HG03139 (cell line): ENCODE measurements around the gene INSYN2A.

ENCODE experiments used
- ATAC-seq: cut with Tn5 transposase; IDR thresholded peaks from one replicate; pipeline ENCODE4 v1.9.1; 2021; ENCODE audit not compliant: unreplicated experiment

INSYN2A gene, protein sequence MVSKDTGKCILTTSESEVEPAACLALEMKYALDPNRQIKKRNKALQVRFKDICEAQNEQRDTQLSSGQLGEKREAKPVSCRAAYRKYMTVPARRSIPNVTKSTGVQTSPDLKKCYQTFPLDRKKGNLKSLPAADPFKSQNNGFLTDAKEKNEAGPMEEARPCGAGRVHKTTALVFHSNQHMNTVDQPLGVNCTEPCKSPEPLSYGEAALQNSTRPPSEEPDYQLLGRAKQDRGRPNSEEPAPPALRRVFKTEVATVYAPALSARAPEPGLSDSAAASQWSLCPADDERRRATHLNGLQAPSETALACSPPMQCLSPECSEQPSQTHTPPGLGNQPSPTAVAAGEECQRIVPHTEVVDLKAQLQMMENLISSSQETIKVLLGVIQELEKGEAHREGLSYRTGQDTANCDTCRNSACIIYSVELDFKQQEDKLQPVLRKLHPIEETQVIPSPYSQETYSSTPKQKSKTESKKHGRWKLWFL

DNA sequence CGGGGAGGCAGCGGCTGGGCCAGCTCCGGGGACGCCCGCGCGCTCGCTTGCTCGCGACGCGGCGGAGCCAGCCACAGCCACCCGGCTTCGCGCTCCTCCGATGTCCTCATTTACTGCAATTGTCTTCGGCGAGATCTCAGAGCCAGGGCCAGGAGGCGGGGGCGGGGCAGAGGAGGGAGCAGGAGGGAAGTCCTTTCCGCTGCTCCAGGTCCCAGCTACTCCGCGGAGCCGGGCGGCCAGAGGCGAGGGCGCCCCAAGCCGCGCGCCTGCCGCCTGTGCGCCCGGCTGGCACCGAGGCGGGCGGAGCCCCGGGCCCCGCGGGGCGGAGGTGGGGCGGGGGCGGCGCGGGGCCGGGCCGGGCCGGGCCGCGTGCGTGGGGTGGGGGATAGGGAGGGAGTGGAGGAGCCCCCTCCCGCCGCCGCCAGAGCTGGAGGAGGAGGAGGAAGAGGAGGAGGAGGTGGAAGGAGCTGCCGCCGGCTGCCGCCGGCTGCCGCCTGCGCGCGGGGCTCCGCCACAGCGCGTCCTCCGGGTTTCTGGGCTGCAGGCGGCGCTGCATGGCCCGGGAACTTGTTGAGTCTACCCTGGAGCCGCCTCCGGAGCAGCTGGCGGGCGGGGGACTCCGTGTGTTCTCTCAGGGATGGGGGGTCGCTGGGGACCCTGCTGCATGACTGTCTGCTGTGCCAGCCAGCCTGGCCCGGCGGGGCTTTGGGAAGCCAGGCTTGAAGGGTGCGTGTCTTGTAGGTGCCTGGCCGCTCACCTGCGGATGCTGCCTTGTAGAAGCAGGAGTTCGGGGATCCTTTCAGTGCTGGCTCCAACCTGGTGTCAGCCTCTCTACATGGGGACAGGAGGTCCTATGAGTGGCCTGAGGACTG is at the start of gene INSYN2A:
Gene INSYN2A, minus strand, starts transcription at position 310 of the 872 bp plus-strand sequence. CDS start 20,196 bp downstream, outside the sequence.
- ATAC-seq, result no peak

DNA sequence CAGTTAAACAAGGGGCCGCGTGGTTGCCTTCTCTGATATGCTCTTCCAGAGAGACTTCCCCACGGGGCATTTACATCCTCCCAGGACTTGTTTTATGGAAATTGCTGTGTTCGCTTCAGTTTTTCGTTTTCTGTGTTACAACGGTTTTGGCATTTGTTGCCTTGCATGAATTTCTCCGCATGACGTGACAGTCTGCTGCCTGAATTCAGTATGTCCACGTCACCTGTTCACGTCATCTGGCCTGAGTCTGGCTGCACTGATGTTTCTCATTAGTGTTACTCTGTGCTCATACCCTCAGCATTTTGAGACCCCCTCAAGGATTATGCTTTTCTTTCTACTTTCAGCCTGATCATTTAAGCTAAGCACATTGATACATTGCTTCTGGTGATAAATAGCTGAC is 49.1 kb upstream of the INSYN2A start:
- ATAC-seq, result no peak

DNA sequence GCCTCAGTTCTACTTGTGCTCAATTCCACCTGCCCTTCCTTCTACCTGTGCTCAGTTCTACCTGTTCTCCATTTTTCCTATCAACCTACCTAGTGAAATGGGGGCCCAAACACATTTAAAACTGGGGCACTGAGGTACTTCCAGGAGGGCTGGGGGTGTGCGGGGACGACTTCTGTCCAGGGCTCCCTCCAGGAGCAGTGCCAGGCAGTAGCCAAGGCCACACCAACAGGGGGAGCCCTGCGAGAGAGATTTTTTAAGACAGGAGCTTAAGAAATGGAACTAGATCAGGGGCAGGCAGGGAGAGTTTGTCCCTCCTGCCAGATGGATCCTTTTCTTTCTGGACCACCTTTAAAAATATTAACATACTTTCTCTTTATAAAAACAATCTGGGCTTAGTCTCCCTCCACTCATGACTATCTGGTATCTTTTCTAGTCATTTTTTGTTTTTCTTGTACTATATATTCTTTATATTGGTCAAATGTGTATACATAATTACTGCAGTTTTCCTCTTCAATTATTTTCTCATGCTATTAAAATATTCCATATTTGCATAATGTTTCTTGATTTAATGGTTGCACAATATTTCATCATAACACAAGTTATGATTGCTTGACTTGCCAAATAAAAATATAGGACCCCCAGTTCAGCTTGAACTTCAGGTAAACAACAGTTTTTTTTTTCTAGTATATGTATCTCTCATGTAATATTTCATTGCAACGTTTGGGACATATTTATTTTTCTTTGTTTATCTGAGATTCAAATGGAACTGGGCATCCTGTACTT is 47.3 kb upstream of the INSYN2A start:
- ATAC-seq, result no peak

DNA sequence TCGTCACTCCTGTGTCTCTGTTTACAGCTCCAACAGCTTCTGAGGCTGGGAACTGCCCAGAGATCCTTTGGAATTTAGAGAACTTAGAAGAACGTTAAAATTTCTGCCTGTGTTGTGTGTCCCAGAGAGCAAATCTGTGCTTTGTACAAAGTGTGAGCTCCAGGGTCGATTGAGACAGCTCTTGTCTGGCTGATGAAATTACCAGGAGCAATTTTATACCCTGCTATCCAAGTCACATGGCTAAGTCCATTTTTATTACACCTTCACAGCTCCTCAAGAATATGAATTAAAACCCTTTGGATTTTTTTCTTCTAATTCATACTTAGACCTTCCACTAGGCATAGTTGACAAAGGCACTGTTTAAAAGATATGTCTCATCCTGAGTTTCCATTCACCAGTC is 46.5 kb upstream of the INSYN2A start:
- no peak for ATAC-seq

DNA sequence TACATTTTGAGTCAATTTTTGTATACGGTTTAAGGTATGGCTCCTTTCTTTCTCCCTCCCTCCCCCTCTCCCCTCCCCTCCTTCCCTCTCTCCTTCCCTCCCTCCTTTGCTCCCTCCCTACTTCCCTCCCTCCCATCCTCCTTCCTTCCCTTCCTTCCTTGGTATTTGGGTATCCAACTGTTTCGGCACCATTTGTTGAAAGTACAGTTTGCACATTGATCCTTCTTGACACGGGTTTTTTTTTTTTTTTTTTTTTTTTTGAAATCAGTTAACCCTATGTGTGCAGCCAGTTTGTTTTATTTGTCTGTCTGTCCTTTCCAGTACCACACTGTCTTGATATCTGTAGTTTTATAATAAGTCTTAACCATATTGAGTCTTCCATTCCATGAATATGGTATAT is 39.9 kb upstream of the INSYN2A start:
- no peak for ATAC-seq

DNA sequence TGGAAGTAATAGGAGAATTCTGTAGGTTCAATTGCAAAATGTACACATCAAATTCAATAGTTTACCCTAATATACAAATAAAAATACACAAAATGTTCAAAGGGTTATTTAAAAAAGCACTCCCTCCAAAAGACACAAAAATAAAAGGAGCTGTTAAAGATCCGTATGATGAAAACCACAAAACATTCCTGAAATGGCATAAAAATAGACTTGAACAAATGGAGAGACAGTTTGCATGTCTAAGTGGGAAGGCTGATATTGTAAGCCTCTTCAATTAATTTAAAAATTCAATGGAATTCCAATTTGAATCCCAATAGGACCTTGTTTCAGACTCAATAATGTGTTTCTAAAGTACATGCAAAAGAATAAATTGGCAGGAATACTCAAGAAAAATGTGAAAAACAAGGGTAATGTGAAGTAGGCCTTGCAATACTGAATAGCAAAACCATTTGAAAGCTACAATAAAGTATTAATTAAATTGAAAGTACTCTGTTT is 38.0 kb upstream of the INSYN2A start:
- ATAC-seq, result no peak

DNA sequence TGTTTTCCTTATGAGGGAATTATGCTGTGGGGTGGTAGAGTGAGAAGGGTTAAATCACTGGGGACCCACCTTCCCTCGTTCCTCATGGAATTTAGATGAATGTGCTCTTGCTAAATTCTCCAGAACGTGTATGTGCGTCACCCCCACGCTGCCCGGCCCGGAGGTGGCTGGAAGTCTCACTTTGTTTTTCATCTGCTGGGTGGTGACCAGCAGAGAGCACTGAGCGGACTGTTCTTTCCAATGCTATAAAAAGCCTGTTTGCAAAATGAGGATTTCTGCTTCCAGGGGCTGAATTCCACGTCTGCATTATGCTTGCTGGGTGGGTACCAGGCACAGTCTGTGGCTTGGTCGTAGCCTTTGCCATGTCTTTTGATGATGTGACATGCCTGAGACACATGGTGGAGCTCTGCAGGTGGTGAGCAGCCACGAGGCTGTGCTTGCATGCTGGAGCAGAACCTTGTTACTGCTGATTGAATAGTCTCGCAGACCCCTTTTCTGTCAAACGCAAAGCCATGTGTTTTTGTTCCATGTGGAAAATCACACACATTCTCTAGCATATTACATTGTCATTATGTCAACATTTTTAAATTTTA is 31.9 kb upstream of the INSYN2A start:
- no peak for ATAC-seq

DNA sequence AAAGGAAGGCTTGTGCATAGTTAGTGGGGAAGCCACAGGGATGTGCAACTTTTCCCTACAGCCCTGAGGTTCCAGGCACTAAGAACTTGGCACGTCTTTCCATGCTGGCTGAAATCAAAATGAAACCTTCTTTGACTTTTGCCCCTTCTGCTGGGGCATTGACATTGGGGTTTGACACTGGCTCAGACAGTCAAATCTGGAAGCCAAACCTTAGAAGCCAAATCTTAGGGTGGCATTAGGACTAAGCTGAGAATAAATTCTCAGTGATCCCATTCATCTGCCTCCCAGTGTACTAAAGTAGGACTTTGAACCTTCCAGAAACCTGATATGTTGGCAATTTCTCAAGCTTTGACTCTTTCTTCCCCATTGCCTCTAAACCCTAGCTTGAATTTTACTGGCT is 31.3 kb upstream of the INSYN2A start:
- ATAC-seq, result no peak

DNA sequence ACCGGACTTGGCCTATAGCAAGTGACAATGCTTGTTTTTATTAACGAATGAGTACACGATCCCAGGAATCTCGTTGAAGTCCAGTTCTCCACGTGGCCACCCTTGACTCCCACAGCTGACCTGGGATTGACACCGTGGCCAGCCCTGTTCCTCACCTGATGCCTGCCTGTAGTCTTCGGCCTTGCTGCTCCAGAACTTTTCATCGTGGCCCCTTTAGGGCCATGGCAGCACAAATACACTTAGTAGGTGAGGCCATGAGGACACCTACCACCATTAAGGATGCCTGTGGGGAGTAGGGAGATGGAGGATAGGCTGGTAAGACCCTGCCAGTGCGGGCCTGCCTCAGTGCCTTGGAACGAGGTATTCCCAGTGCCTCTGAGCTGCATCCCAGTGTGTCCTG is 30.6 kb upstream of the INSYN2A start:
- ATAC-seq, result no peak

DNA sequence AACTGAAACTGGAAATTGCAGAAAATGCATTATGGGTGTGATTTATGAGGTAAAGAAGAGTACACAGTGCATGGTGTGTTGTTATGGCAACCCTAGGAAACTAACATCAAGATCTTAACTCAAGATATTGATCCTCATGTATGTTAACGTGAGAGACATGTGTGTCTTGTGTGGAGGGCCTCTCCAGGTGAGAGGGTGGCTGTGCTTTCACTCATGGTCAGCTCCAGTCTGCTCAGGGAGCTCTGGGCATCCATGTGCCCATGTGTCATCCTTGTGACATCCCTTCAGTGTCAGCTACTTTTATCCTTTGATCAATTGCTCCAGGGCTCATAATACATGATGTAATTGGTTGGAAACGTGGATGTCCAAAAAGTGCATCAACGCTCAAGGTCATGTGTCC is 24.9 kb upstream of the INSYN2A start:
- ATAC-seq, result no peak

DNA sequence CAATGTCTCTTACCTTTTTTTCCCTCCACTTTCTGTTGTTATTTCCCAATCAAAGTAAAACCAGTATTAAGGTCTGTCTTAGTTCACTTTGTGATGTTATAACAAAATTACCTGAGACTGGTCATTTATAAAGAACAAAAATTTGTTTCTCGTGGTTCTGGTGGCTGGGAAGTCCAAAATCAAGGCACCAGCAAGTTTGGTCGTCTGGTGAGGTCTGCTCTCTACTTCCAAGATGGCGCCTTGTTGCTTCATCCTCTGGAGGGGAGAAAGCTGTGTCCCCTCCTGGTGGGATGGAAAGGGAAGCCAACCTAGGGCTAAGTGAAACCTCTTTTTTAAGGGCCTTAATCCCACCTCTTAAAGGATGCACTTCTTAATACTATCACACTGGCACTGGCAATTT is 22.3 kb upstream of the INSYN2A start:
- ATAC-seq, result no peak

DNA sequence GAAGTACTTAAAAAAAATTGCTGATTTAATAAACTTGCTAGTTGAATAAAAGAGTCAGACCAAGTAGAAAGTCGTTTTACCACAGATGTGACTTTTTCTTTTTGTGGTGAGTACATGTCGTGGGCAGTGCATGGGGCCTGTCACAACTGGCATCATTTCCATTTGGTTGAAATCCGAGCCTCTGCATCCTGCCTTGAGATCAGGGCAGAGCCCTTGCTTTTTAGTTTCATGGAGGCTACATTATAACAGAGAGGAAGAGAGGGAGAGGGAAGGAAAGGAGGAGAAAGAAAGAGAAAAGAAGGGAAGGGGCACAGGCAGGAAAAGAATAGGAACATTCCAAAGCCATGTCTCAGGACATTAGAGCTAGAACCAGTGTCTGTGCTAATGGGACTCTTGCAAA is 20.4 kb upstream of the INSYN2A start:
- ATAC-seq, result no peak

DNA sequence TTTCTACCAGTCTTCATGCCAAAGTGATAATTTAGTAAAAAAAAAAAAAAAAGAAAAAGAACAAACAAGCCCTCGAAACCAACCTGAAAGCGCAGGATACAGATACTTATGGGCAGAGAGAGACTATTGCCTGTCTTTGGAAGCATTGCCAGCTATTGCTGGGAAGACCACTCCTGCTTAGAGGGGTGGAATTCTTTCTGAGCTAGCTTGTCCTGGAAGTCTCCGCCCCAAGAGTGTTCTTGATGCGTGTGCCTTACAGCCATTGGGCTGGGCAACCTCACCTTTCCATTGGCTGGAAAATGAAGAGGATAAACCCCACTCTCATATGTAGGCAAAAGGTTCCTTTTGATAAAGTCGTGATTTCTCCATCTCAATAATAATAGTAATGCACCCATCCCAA is 19.9 kb upstream of the INSYN2A start:
- no peak for ATAC-seq

DNA sequence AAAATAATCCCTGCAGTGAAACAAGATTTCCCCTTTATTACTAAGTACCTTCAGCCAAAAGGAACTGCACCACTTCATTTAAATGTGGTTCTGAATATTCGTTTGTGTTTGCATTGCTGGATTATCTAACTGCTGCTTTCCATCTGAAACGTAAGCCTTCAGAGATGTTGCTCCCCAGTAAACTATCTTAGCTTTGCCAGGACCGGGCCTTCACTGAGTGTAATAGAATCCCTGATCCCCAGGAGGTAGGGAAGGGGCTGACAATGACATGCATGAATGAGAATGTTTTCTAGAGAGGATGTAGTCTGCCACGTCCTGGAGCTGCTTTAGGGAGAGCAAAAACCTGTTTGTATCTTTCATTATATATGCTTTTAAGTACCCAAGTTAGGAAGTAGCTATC is 19.5 kb upstream of the INSYN2A start:
- ATAC-seq, result no peak

DNA sequence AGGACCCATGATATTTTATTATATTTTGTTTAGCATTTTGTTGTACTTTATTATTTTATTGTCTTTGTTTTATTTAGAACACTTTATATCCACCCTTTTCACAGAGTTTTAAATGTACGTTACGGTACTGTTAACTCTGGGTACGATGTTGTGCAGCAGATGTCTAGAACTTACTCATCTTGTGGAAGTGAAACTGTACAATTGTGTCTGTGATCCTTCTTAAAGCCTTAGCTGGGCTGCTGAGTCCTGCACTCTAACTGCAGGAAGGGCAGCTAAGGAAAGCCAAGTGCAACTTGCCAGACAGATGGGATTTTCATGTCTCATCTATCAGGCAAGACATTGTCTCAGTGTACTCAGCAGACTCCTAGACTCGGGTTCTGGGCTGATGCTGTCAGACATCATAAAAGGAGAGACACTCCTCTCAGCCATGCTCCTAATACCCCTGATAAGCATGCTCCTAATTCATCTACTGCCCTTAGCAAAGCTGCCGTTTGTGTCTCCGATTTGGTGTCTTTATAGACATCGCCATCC is 14.6 kb upstream of the INSYN2A start:
- ATAC-seq, result no peak

DNA sequence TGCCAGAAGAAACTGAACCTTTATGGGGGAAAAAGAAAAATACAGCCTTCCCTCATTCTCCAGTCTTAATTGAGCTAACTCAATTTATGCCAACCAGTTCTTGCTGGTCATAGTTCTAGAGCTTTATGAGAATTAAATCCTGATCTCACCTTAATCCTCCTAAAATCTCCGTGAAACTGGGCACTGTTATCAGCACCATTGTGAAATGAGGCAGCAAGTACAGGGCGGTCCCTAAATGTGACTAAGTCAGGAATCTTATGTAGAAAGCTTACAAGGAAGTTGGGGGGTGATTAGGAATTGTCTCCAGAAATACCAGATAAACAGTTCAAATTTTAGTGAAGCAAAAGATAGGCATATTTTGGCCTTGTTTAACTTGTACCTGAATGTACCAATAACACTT is 10.7 kb upstream of the INSYN2A start:
- no peak for ATAC-seq

DNA sequence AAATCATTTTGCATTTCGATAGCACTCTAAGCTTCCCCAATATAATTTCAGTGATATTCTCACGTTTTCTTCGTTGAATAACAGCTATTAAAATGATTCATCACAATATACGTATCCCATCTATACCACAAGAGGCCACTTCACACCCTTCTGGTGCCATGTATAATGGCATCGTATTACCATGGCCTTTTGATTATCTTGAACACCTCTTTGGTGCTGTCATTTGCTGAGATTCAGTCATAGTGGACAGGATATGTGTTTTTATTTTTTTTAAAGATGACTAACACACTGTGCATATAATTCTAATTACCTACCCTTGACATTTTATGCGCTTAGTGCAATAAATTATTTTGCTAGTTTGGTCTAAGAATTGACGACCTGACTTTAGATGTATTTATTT is 6.7 kb upstream of the INSYN2A start:
- ATAC-seq, result no peak

DNA sequence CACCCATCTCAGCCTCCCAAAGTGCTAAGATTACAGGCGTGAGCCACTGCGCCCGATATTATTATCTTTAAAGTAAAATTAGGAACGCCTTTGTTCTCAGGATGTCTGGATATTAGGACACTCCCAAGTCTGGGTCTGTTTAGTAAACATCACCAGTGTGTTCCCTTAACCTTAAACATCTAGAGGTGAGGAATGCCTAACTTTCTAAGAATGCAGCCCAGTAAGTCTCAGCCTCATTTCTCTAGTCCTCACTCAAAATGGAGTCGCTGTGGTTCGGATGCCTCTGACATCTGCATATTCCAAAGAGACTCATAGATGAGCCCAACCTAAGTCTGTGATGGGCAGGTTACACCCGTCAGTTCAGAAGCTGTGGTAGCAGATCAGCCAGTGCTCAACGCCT is 4.3 kb upstream of the INSYN2A start:
- no peak for ATAC-seq

DNA sequence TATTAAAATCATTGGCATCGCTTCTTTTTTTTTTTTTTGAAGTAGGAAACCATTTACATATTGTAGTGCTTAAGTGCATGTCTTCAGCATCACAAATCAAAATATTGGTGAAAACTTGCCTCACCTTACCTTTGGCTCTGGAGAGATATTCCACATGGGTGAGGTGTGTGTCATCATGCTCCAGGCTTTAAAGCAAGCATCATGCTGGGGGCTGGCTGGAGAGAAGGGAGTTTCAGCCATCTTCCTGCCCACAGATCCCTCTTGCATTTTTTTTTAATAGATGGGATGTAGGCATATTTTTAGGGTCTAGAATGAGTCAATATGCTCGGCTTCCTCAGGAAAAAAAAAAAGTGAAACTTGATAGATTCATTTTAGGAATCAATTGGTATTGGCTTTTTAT is 2.3 kb upstream of the INSYN2A start:
- ATAC-seq, result no peak

DNA sequence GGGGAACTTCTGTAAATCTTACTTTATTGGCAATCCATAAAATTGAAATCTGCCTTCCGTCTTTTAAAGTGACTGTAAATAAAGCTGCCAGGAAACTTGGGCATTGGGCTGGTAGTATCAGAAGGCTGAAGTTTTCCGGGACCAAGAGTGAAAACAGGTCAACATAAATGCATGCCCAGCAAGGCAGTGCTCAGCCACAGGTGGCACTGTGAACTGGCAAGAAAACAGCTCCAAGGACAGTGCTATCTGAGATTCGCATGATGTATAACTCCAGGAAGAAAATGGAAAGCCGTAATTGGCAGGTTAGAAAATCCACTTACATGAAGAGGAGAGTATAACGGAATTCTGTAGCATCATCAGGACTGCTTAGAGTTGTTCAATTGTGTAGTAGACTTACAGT is 1.9 kb upstream of the INSYN2A start:
- no peak for ATAC-seq

DNA sequence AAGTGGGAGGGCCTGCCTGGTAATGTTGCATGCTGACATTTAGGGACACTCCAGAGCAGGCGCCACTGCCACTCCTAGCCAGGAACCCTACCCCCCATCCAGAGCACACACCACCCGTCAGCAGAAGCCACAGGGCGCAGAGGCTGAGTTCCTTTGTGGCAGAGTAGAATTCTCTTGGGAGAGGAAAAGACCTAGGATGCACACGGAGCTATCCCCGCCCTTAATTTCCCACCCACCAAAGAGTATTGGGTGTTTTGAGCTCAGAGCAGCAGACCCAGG is 702 bp upstream of the INSYN2A start:
- ATAC-seq, result no peak
